GM18508 (cell line): Measurements from ENCODE around the gene CYFIP1.
"Not testable (repeated sequence)": the region's sequence is repeated elsewhere in the genome, so short reads cannot be mapped to it uniquely, and the experiment has no call there.

Experiments
- ATAC-seq: cut with Tn5 transposase; IDR thresholded peaks from one replicate; pipeline ENCODE4 v1.9.1; 2021; ENCODE audit warnings: moderate number of reproducible peaks; ENCODE audit not compliant: insufficient read depth, unreplicated experiment

CYFIP1 gene

GRCh38 chr15:22980189-22981050 lies at the start of gene CYFIP1:
CYFIP1 (minus strand) TSS chr15:22980368; CDS start chr15:22947285, 33,083 bp downstream.
- no peak for ATAC-seq

- ATAC-seq: no peak
Observed at GRCh38 chr15:23026218-23026617, 46.0 kb upstream of the CYFIP1 start.

- ATAC-seq: no peak
Observed at GRCh38 chr15:23022156-23022555, 42.0 kb upstream of the CYFIP1 start.

- ATAC-seq: no peak
Observed at GRCh38 chr15:23014394-23015000, 34.3 kb upstream of the CYFIP1 start.

- ATAC-seq: no peak
Observed at GRCh38 chr15:23013681-23014080, 33.5 kb upstream of the CYFIP1 start.

- ATAC-seq: not testable (repeated sequence)
Observed at GRCh38 chr15:23012616-23013015, 32.4 kb upstream of the CYFIP1 start.

- no peak for ATAC-seq
Observed at GRCh38 chr15:23003736-23004135, 23.6 kb upstream of the CYFIP1 start.

- ATAC-seq: no peak
Observed at GRCh38 chr15:23002920-23003319, 22.8 kb upstream of the CYFIP1 start.

- no peak for ATAC-seq
Observed at GRCh38 chr15:22995795-22996194, 15.6 kb upstream of the CYFIP1 start.

GRCh38 chr15:22992024-22992326 lies 11.8 kb upstream of the CYFIP1 start:
- ATAC-seq: no peak

GRCh38 chr15:22989576-22990477 lies 9.7 kb upstream of the CYFIP1 start:
- ATAC-seq: no peak

- no peak for ATAC-seq
Observed at GRCh38 chr15:22988811-22989210, 8.6 kb upstream of the CYFIP1 start.

GRCh38 chr15:22981931-22982330 lies 1.8 kb upstream of the CYFIP1 start:
- ATAC-seq: not testable (repeated sequence)

GRCh38 chr15:22981051-22981840 lies 1.1 kb upstream of the CYFIP1 start:
- no peak for ATAC-seq

- ATAC-seq: no peak
Observed at GRCh38 chr15:22979238-22980188, 655 bp downstream of the CYFIP1 start.

GRCh38 chr15:22978691-22979237 lies 1.4 kb downstream of the CYFIP1 start:
- no peak for ATAC-seq

GRCh38 chr15:22974745-22975144 lies 5.4 kb downstream of the CYFIP1 start:
- ATAC-seq: no peak

- ATAC-seq: no peak
Observed at GRCh38 chr15:22973987-22974386, 6.2 kb downstream of the CYFIP1 start.

GRCh38 chr15:22973286-22973685 lies 6.9 kb downstream of the CYFIP1 start:
- no peak for ATAC-seq
